Spleen (tissue), 11 donors: ENCODE results near the gene PIGB. TPM values are rescaled to one million over a fixed set of nuclear protein-coding genes. Genes with fewer than 3 reads are reported as not detected.
"Not testable (repeated sequence)": the region's sequence is repeated elsewhere in the genome, so short reads cannot be mapped to it uniquely, and the experiment has no call there.

Source experiments
- DNase-seq: peaks from one replicate; pipeline ENCODE4 v3.0.0-alpha.2; 2020
- H3K27ac ChIP-seq, 8 donors: fragments of 200-600 bp; sonication (generic) in 7 of 8; 1 replicate in 4 of 8; 2 replicates in 4 of 8; pipeline versions ENCODE4 v1.5.0 to v1.8.0; 2016 to 2021; ENCODE audit warnings: inconsistent platforms in 4 of 8, mild to moderate bottlenecking in 4 of 8, moderate library complexity in 1 of 8
- H3K27me3 ChIP-seq, 7 donors: fragments of 200-600 bp; sonication (generic) in 6 of 7; replicated peaks in 1 of 7; 1 replicate in 4 of 7; 2 replicates in 3 of 7; pipeline versions ENCODE4 v1.5.0 to v1.8.0; 2016 to 2021; ENCODE audit warnings: inconsistent platforms in 3 of 7, mild to moderate bottlenecking in 1 of 7
- H3K36me3 ChIP-seq, 6 donors: fragments of 200-600 bp; sonication (generic) in 5 of 6; 1 replicate in 4 of 6; 2 replicates in 2 of 6; pipeline versions ENCODE4 v1.5.0 to v1.8.0; 2016 to 2021; ENCODE audit warnings: inconsistent platforms in 2 of 6
- H3K4me1 ChIP-seq, 6 donors: fragments of 200-600 bp; sonication (generic) in 5 of 6; 1 replicate in 3 of 6; 2 replicates in 3 of 6; pipeline versions ENCODE4 v1.5.0 to v1.8.0; 2016 to 2021; ENCODE audit warnings: inconsistent platforms in 3 of 6
- H3K4me3 ChIP-seq, 8 donors: fragments of 200-600 bp; sonication (generic) in 7 of 8; 1 replicate in 4 of 8; 2 replicates in 4 of 8; pipeline versions ENCODE4 v1.5.0 to v1.8.0; 2016 to 2021; ENCODE audit warnings: inconsistent platforms in 4 of 8, mild to moderate bottlenecking in 4 of 8, moderate library complexity in 2 of 8
- H3K9me3 ChIP-seq, 8 donors: fragments of 200-600 bp; sonication (generic) in 7 of 8; 1 replicate in 4 of 8; 2 replicates in 4 of 8; pipeline versions ENCODE4 v1.5.0 to v1.8.0; 2016 to 2021; ENCODE audit warnings: inconsistent platforms in 4 of 8
- POLR2A ChIP-seq, 3 donors: fragments of 450-650 bp; IDR thresholded peaks; one replicate each; pipeline ENCODE4 v1.5.1; 2017; ENCODE audit warnings: antibody characterized with exemption in 3 of 3, mild to moderate bottlenecking in 1 of 3
- POLR2AphosphoS5 ChIP-seq, 3 donors: sonication (generic); formaldehyde crosslinking; IDR thresholded peaks; one replicate each; pipeline ENCODE4 v1.5.1; 2017; ENCODE audit warnings: antibody characterized with exemption in 3 of 3
- WGBS, 5 donors: extraction: QIAGEN DNeasy Blood & Tissue Kit in 3 of 5; methylation state at CpG; one replicate each; pipeline versions ENCODE4 v1.1.5 to v1.1.7; 2013 to 2018; 5-methylcytosine and 5-hydroxymethylcytosine counted together
- intact Hi-C: fragments of 100-400 bp; cut with DNase I; formaldehyde crosslinking; loops from one replicate; pipeline ENCODE4 v1.15.0; 2023; ENCODE audit warnings: low total_unique reads
- polyA plus RNA-seq, 3 donors: library from polyadenylated mRNA; stranded (reverse); fragments of 200-250 nt; gene quantifications; one replicate each; pipeline ENCODE4 v1.2.1, GENCODE V29; 2013
- total RNA-seq, 7 donors: library from RNA; depleted of rRNA in 3 of 7; stranded (reverse); fragments of >200 nt in 3 of 7; fragmentation: NEBNext Ultra II Directional in 4 of 7; extraction: Animal tissue kit (Norgen Biotek cat#: 25700) in 4 of 7; gene quantifications; one replicate each; pipeline versions ENCODE4 v1.1.0 to v1.2.1, GENCODE V29; 2016 to 2021
- TF ChIP-seq, protein P1 (sequence below), 11 experiments: fragments of 200-600 bp in 7 of 11; fragments of 450-650 bp in 4 of 11; sonication (generic) in 4 of 11; IDR thresholded peaks in 8 of 11; conservative IDR thresholded peaks in 3 of 11; 1 replicate in 7 of 11; 2 replicates in 4 of 11; pipeline versions ENCODE4 v1.4.0 to v1.8.0; 2016 to 2021; ENCODE audit warnings: antibody characterized with exemption in 11 of 11, inconsistent platforms in 4 of 11, mild to moderate bottlenecking in 1 of 11
- donor health status: healthy with polysubstance abuse.
- donor health status: DM: no; HTN: no; CAD: no; lungs with moderate emphysema.
- donor health status: DM: no; HTN: no; CAD: no.
- donor health status: Bipolar disorder and iron deficiency.
- donor health status: healthy.
- donor health status: DM: no; HTN: no; CAD: no.
- donor health status: DM: yes; HTN: yes; CAD: no.

The PIGB gene
- total and polyA plus RNA-seq, 10 donors: 13.5 to 37.5 (median 23.2) TPM

DNA sequence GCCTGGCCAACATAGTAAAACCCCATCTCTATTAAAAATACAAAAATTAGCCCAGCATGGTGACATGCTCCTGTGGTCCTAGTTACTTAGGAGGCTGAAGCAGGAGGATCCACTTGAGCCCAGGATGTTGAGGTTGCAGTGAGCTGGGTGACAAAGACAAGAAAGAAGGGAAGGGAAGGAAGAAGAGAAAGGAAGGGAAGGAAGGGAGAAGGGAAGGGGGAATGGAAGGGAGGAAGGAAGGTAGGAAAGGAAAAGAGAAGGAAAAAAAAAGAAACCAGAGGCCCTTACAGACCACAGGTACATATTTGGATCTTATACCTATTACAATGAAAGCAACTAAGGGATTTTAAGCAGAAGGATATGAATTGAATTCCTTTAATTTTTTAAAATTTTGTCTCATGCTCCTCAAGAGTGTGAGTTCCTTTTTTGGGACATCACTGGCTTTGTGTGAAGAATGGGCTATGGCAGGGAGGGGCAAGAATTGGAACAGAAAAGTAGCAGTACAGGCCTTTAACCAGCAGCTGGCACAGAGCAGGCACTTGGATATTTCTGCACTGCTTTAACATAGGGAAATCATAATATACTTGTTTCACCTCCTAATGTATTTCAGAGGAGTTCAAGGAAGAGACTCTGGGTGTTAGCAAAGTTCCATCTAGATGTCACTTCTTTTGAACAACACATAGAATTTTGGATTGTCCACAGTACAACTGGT, 37.3 kb upstream of the PIGB start:
- no peaks in the 10 kb centered on the region for H3K9me3 ChIP-seq
- peak overlapping the region; percentile 46 to 98 (median 79) for H3K27ac ChIP-seq
- H3K27me3 ChIP-seq: no peaks in the 10 kb centered on the region
- H3K36me3 ChIP-seq: no peaks in the 10 kb centered on the region
- H3K4me1 ChIP-seq: peaks cover 25 to 100% (median 80%) of the 10 kb centered on the region in 6 donors
- no peak for DNase-seq
- TF ChIP-seq, protein P1, sequence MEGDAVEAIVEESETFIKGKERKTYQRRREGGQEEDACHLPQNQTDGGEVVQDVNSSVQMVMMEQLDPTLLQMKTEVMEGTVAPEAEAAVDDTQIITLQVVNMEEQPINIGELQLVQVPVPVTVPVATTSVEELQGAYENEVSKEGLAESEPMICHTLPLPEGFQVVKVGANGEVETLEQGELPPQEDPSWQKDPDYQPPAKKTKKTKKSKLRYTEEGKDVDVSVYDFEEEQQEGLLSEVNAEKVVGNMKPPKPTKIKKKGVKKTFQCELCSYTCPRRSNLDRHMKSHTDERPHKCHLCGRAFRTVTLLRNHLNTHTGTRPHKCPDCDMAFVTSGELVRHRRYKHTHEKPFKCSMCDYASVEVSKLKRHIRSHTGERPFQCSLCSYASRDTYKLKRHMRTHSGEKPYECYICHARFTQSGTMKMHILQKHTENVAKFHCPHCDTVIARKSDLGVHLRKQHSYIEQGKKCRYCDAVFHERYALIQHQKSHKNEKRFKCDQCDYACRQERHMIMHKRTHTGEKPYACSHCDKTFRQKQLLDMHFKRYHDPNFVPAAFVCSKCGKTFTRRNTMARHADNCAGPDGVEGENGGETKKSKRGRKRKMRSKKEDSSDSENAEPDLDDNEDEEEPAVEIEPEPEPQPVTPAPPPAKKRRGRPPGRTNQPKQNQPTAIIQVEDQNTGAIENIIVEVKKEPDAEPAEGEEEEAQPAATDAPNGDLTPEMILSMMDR (IDR thresholded peaks at IDR 0.05 in 8 of 11, conservative IDR thresholded peaks at IDR 0.05 in 3 of 11): no peak
- H3K4me3 ChIP-seq: no peak overlapping the region
- intact Hi-C loops: no loop called here

DNA sequence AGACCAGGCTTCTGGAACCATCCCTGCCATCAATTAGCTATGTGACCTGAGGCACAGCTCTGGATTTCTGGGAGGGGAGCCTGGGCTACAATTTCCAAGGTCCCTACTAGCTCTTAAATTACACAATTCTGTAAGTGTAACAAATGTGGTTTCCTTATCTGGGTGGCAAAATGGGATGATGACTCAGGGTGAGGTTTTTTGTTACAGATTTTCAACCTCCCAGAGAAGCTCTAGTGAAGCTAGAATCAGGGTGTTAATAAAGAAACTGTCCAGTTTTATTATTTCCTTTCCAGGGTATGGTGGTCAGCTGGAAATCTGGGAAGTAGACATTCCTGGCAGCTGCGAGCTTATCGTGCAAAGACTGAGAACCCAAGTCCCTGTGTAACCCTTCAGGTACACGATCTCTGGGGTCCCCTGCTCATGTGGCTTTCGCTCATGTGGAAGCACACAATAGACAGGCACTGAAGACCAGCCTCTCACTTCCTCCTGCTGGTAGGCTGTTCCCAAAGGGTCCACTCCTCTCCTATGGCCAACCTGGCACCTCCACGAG, 36.7 kb upstream of the PIGB start:
- DNase-seq: no peak
- peak overlapping the region in 1 of 8 donors; percentile 33 for H3K4me3 ChIP-seq
- H3K36me3 ChIP-seq: no peaks in the 10 kb centered on the region
- H3K9me3 ChIP-seq: no peaks in the 10 kb centered on the region
- peaks cover 20 to 100% (median 73%) of the 10 kb centered on the region in 6 donors for H3K4me1 ChIP-seq
- 24 to 58% (median 54%) methylated on average over 5 of the region's 5 CpGs for WGBS, 5 donors
- H3K27me3 ChIP-seq: no peaks in the 10 kb centered on the region
- intact Hi-C loops: no loop called here
- H3K27ac ChIP-seq: peak overlapping the region; percentile 46 to 98 (median 79)
- TF ChIP-seq, protein P1 (IDR thresholded peaks at IDR 0.05 in 8 of 11, conservative IDR thresholded peaks at IDR 0.05 in 3 of 11): no peak
- TF ChIP-seq POLR2AphosphoS5 (IDR thresholded peaks at IDR 0.05) (no peak), POLR2A (IDR thresholded peaks at IDR 0.05) (no peak)

DNA sequence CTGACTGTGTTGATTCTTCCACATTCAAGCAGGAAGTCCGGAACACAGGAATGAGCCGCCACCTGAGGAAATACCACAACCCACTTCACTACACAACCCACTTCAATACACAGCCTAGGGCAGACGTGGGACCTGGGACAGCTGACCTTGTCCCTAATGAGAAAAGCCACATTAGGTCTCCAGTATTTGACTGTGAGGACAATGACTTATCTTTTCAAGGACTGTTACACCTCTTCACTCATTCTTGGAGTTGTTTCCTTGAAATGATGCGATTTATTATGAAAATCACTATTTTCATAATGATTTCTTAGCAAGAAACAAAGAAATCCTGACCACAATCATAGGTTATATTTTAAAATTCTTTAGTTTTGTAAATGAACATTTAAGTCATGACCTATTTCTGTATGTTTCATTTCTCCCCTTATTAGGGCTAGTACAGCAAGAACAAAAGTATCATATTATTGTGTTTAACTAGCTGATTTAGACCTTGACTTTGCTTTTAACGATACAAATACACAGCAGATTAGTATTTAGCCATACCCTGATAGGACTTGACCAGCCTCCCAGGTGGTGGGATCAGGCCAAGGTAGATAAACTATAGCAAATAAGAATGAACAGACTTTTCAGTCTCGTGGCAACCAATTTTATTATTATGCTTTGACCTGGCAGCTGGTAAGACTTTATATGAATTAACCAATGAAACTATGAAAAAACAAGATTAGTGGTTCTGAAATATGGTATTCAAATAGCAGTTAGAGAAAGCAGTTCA, 35.5 kb upstream of the PIGB start:
- H3K4me1 ChIP-seq: peaks cover 20 to 100% (median 72%) of the 10 kb centered on the region in 6 donors
- no peak for DNase-seq
- TF ChIP-seq POLR2AphosphoS5 (IDR thresholded peaks at IDR 0.05) (no peak), POLR2A (IDR thresholded peaks at IDR 0.05) (no peak)
- TF ChIP-seq, protein P1 (IDR thresholded peaks at IDR 0.05 in 8 of 11, conservative IDR thresholded peaks at IDR 0.05 in 3 of 11): no peak

DNA sequence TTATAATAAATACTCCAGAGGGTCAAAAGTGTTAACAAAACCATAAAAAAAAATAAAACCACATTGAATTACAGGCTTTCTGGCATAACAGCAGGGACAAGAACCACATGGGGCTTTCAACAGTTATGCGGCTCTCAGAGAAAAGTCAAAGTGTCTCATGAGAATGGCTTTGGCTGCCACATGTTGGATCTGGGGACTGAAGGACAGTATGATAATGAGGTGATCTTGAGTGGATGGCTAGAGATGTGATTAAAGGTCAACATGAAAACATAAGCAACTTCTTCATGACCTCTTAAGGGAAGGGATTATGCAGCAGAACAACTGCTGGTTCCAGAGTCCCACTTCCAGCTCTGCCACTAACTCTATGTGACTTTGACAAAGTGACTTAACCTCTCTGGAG, 34.6 kb upstream of the PIGB start:
- Histone ChIP-seq H3K27ac (peak overlapping the region in 7 of 8 donors; percentile 2 to 98 (median 75)), H3K4me3 (peak overlapping the region in 1 of 8 donors; percentile 16), H3K36me3 (no peaks in the 10 kb centered on the region), H3K9me3 (no peaks in the 10 kb centered on the region), H3K27me3 (no peaks in the 10 kb centered on the region), H3K4me1 (peaks cover 12 to 98% (median 69%) of the 10 kb centered on the region in 6 donors)
- no peak for DNase-seq
- WGBS, 5 donors: 78 to 85% (median 81%) methylated on average over 1 of the region's 1 CpG
- intact Hi-C loops: no loop called here
- TF ChIP-seq, protein P1 (IDR thresholded peaks at IDR 0.05 in 8 of 11, conservative IDR thresholded peaks at IDR 0.05 in 3 of 11): no peak
- TF ChIP-seq POLR2AphosphoS5 (IDR thresholded peaks at IDR 0.05) (no peak), POLR2A (IDR thresholded peaks at IDR 0.05) (no peak)

More for the DNA sequence above, 35.5 kb upstream of the PIGB start:
- WGBS, 5 donors: 57 to 76% (median 63%) methylated on average over 6 of the region's 6 CpGs
- intact Hi-C loops: no loop called here
- no peaks in the 10 kb centered on the region for H3K27me3 ChIP-seq
- no peaks in the 10 kb centered on the region for H3K36me3 ChIP-seq
- H3K27ac ChIP-seq: peak overlapping the region; percentile 46 to 98 (median 79)
- no peaks in the 10 kb centered on the region for H3K9me3 ChIP-seq
- H3K4me3 ChIP-seq: peak overlapping the region in 1 of 8 donors; percentile 33

DNA sequence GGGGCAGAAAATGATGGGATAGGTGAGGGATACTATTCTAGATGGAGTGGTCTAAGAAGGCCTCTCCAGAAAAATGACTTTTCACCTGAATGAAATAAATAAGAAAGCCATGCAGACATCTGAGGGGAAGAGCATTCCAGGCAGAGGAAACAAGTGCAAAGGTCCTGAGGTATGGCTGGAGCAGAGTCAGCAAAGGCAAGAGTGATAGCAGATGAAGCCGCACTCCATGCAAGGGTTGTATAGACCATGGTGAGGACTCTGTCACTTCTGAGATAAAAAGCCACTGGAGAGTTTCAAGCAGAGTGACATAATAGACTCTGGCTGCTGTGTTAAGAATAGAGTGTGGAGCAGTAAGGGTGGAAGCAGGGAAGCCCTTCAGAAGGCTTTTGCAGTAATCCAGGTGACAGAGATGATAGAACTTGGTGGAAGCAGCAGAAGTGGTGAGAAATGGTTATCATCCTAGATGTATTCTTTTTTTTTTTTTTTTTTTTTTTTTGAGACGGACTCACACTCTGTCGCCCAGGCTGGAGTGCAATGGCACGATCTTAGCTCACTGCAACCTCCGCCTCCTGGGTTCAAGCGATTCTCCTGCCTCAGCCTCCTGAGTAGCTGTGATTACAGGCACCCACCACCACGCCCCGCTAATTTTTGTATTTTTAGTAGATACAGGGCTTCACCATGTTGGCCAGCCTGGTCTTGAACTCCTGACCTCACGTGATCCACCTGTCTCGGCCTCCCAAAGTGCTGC, 32.4 kb upstream of the PIGB start:
- H3K27me3 ChIP-seq, H3K36me3 ChIP-seq, intact Hi-C loops, DNase-seq, H3K9me3 ChIP-seq: not testable (repeated sequence)
- Histone ChIP-seq H3K27ac (peak overlapping the region in 4 of 8 donors; percentile 88 to 98 (median 96)), H3K4me3 (peak overlapping the region in 1 of 8 donors; percentile 96), H3K4me1 (peaks cover 7 to 88% (median 62%) of the 10 kb centered on the region in 6 donors)
- WGBS, 5 donors: 86 to 96% (median 91%) methylated on average over 8 to 10 of the region's 10 CpGs
